Type B pancreatic cell (in vitro differentiated cells): Measurements from ENCODE around the gene PATZ1. TPM values are rescaled to one million over a fixed set of nuclear protein-coding genes. Genes with fewer than 3 reads are reported as not detected.
"Not testable (repeated sequence)": the region's sequence is repeated elsewhere in the genome, so short reads cannot be mapped to it uniquely, and the experiment has no call there.

Experiments
- DNase-seq: peaks from one replicate; pipeline ENCODE4 v3.0.0; 2021; ENCODE audit warnings: mixed read lengths; ENCODE audit not compliant: unreplicated experiment; ENCODE audit errors: extremely low spot score
- H3K27ac Mint-ChIP-seq: 2 replicates; pipeline ENCODE4 v1.8.0; 2021; ENCODE audit warnings: mild to moderate bottlenecking, mixed read lengths
- H3K27me3 Mint-ChIP-seq: 2 replicates; pipeline ENCODE4 v1.8.0; 2021; ENCODE audit warnings: mixed read lengths
- H3K36me3 Mint-ChIP-seq: 2 replicates; pipeline ENCODE4 v1.8.0; 2021; ENCODE audit warnings: mixed read lengths
- H3K4me1 Mint-ChIP-seq: one replicate; pipeline ENCODE4 v1.8.0; 2021; ENCODE audit warnings: mixed read lengths; ENCODE audit not compliant: unreplicated experiment
- H3K4me3 Mint-ChIP-seq: 2 replicates; pipeline ENCODE4 v1.8.0; 2021; ENCODE audit warnings: mild to moderate bottlenecking, mixed read lengths
- H3K9me3 Mint-ChIP-seq: 2 replicates; pipeline ENCODE4 v1.8.0; 2021; ENCODE audit warnings: mixed read lengths
- CTCF ChIP-seq: fragments of 200-600 bp; sonication (generic); conservative IDR thresholded peaks from 2 replicates; pipeline ENCODE4 v1.5.0; 2021; ENCODE audit warnings: antibody characterized with exemption, mild to moderate bottlenecking
- long read RNA-seq: library from polyadenylated mRNA; unstranded; transcript quantifications from one replicate; pipeline ENCODE4 v2.0.0, GENCODE V29; 2020
- total RNA-seq: library from RNA; stranded (reverse); gene quantifications from 2 replicates; pipeline ENCODE4 v1.2.1, GENCODE V29; 2021; ENCODE audit warnings: low replicate concordance

PATZ1 gene
- total RNA-seq: 40.9 and 57.8 TPM in 2 replicates
- long read RNA-seq, partial matches to known transcripts: 5 of 14 reads
- long read RNA-seq, other reads (novel, unspliced or antisense): 4 of 14 reads

DNA sequence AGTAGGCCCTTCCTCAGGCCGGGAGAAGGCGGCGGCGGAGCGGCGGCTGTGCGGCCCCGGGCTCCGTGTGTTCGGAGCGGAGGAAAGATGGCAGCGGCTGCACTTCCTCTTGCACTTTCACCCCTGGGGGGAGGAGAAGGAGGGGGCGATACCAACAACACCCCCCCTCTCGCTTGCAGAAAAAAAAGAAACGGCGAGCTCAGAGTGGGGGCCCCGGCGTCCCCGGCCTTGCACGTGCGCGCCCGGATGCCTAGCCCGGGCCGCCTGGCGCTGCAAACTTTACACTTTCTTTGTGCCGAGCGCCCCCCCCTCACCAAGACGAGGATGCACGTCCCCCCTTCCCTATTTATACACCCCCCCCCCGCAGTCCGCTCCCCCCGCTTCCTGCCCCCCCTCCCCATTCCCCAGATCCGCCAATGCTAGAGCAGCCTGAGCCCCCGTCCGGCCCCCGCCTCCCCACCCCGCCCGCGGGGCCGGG is at the start of gene PATZ1:
Gene PATZ1 (minus strand): TSS at position 92 of the 478 bp plus-strand sequence. CDS start 744 bp downstream, outside the sequence.
- H3K27me3 Mint-ChIP-seq: no peaks in the 10 kb centered on the region
- H3K27ac Mint-ChIP-seq: peak within 1 kb of the TSS; percentile 93
- DNase-seq: peak; percentile 79
- H3K4me1 Mint-ChIP-seq: peaks cover 43% of the 10 kb centered on the region
- peak within 1 kb of the TSS; percentile 93 for H3K4me3 Mint-ChIP-seq
- no peak for TF ChIP-seq CTCF
- no peaks in the 10 kb centered on the region for H3K9me3 Mint-ChIP-seq
- H3K36me3 Mint-ChIP-seq: peaks cover 11% of the 10 kb centered on the region

GRCh38 chr22:31394326-31394725 is 48.2 kb upstream of the PATZ1 start:
- peaks cover 5% of the 10 kb centered on the region for H3K9me3 Mint-ChIP-seq
- peaks cover 4% of the 10 kb centered on the region for H3K4me1 Mint-ChIP-seq
- no peak for TF ChIP-seq CTCF
- no peak overlapping the region for H3K27ac Mint-ChIP-seq
- H3K4me3 Mint-ChIP-seq: no peak overlapping the region
- H3K27me3 Mint-ChIP-seq: no peaks in the 10 kb centered on the region
- DNase-seq: no peak
- no peaks in the 10 kb centered on the region for H3K36me3 Mint-ChIP-seq

DNA sequence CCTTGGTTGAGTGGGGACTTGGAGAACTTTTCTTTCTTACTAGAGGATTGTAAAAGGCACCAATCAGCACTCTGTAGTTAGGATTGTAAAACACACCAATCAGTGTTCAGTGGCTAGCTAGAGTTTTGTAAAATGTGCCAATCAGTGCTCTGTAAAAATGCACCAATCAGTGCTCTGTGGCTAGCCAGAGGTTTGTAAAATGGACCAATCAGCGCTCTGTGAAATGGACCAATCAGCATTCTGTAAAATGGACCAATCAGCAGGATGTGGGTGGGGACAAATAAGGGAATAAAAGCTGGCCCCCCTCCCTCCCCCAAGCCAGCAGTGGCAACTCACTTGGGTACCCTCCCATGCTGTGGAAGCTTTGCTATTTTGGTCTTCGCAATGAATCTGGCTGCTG is 47.7 kb upstream of the PATZ1 start:
- no peak for DNase-seq
- Mint-ChIP-seq H3K36me3 (no peaks in the 10 kb centered on the region), H3K9me3 (peaks cover 5% of the 10 kb centered on the region), H3K4me1 (peaks cover 4% of the 10 kb centered on the region), H3K4me3 (no peak overlapping the region), H3K27ac (no peak overlapping the region), H3K27me3 (no peaks in the 10 kb centered on the region)
- no peak for TF ChIP-seq CTCF

GRCh38 chr22:31378651-31379050 is 32.5 kb upstream of the PATZ1 start:
- H3K4me3 Mint-ChIP-seq, DNase-seq, H3K4me1 Mint-ChIP-seq, H3K9me3 Mint-ChIP-seq, H3K27me3 Mint-ChIP-seq, H3K27ac Mint-ChIP-seq, H3K36me3 Mint-ChIP-seq: not testable (repeated sequence)

DNA sequence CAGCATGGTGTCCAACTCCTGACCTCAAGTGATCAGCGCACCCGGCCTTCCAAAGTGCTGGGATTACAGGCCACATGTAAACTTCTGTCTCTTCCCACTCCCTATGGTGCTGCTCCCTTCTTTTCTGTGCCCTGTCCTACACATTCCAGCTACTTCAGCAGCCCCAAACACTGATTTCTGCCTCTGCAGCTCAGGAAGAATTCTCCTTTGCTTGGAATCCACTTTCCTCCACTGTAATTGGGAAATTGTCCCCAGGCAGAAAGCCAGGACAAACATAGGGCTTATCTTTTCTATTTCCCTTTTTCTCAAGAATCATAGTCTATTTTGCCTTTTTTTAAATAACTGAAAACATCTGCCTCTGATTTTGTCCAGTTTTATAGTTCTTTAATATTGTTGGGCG is 32.0 kb upstream of the PATZ1 start:
- no peak overlapping the region for H3K4me3 Mint-ChIP-seq
- no peaks in the 10 kb centered on the region for H3K9me3 Mint-ChIP-seq
- H3K36me3 Mint-ChIP-seq: no peaks in the 10 kb centered on the region
- TF ChIP-seq CTCF: no peak
- H3K27ac Mint-ChIP-seq: no peak overlapping the region
- H3K4me1 Mint-ChIP-seq: no peaks in the 10 kb centered on the region
- no peaks in the 10 kb centered on the region for H3K27me3 Mint-ChIP-seq
- DNase-seq: no peak

DNA sequence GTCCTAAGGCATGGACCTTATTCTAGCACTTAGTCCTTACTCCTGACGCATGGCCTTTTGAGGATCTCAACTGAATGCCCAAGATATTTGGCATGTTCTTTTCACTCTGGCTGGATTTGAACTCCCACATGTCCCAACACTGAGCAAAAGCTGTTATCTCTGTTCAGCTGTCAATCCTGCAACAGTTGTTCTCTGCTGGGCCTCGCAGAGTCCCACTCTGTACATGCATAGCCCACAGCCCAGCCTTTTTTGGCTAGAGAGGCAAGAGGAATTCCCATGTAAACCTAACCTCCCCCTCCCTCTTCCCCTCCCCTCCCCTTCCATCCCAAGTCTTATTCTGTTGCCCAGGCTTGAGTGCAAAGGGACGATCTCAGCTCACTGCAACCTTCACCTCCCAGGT is 31.5 kb upstream of the PATZ1 start:
- no peaks in the 10 kb centered on the region for H3K9me3 Mint-ChIP-seq
- H3K36me3 Mint-ChIP-seq: no peaks in the 10 kb centered on the region
- TF ChIP-seq CTCF: no peak
- H3K4me1 Mint-ChIP-seq: no peaks in the 10 kb centered on the region
- H3K27me3 Mint-ChIP-seq: no peaks in the 10 kb centered on the region
- no peak overlapping the region for H3K4me3 Mint-ChIP-seq
- H3K27ac Mint-ChIP-seq: no peak overlapping the region
- DNase-seq: no peak
